AG10803 (cell line): ENCODE data around the gene CD300A.

Experiments used
- DNase-seq: peaks from one replicate; pipeline ENCODE4 v3.0.0; 2010; ENCODE audit warnings: low read depth
- H3K4me3 ChIP-seq: 2 replicates; pipeline ENCODE4 v1.5.1; 2011; ENCODE audit warnings: mild to moderate bottlenecking, low read length, control low read depth
- CTCF ChIP-seq: conservative IDR thresholded peaks from 2 replicates; pipeline ENCODE4 v1.5.1; 2011; ENCODE audit warnings: mild to moderate bottlenecking, low read length, control low read depth, inconsistent platforms

The CD300A gene

DNA sequence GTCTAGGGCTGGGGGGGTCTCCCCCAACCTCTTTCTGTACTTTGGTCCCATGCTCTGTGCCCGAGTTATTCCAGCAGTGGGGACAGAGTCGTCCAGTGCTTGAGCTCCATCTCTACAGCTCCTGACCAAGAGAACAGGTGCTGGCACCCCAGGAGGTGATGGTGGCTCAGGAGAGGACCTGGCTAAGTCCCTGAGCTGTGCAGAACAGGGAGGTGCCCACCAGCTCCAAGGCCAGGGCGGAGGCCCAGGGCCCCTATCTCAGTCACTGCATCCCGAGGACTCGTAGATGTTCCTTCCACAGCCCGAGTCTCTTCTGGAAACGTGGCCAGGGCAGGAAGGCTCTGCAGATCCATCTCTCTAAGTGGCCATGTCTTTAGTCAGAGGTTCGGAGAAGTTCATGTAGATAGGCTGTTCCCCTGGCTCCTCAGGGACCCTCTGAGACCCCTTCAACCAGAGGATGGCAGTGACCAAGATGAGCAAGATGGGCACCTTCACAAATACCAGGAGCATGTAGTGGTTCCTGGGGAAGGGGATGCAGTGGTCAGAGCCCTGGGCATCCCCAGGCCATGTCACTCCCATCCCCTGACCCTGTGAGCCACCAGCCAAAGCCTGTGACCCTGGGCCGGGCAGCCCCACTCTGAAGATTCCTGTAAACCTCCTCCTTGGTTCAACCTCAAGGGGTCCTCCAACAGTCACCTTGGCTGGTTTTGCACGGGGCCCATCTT, 56.1 kb downstream of the CD300A start:
- H3K4me3 ChIP-seq, result no peak overlapping the region
- TF ChIP-seq CTCF, result no peak
- DNase-seq, result no peak

DNA sequence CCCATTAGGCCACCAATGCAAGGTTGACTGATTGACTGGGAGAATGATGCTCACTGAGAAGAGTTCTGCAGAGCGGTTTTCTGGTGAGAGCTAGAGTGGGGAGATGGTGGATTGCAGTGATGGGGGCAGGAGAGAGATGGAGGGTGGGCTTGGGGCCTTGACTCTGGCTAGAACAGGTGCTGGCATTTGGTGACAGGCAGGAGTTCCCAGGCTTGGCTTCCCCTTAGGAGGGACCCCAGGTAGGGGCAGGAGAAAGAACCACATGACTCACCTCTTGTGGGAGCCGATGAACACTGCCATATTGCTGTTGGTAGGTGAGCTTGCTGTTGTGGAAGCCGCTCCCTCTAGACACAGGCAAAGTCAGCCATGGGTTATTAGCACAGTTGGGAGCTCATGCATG, 56.9 kb downstream of the CD300A start:
- no peak for DNase-seq
- H3K4me3 ChIP-seq, result no peak overlapping the region
- TF ChIP-seq CTCF, result no peak

- H3K4me3 ChIP-seq, result no peak overlapping the region
- no peak for DNase-seq
- no peak for TF ChIP-seq CTCF
Observed at GRCh38 chr17:74524653-74525464, 58.4 kb downstream of the CD300A start.

DNA sequence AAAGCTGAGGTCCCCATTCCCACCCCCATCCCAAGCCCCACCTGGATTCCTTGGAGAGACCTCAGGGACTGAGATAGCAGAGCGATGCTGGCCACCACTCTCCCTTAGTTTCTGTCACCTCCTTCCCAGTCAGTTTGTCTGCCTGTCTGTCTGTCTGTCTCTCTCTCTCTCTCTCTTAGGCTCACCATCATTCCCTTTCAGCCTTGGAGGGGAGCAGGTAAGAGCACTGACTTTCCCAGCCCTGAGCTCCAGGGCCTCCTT, 59.0 kb downstream of the CD300A start:
- no peak for DNase-seq
- H3K4me3 ChIP-seq, result no peak overlapping the region
- TF ChIP-seq CTCF, result no peak

DNA sequence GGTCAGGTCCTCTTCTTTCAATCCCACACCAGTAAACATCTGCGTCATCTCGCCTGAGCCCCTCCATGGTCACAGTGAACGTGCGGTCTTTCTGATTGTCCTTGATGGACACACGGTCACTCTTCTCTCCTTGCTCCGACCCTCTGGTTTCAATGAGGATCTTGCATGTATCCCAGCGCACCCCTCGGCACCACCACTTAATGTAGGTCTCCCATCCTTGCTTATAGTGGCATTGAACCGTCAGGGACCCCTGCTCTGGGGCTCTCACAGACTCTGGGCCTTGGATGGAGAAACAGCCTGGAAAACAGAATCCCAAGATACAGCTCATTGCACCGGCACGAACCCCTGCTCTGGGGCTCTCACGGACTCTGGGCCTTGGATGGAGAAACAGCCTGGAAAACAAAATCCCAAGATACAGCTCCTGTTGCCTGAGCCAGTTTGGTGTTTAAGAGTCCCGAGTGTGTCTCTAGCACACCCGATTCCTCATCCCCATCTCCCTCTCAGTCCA, 59.4 kb downstream of the CD300A start:
- no peak for DNase-seq
- no peak overlapping the region for H3K4me3 ChIP-seq
- no peak for TF ChIP-seq CTCF

GRCh38 chr17:74526681-74527080, 60.2 kb downstream of the CD300A start:
- H3K4me3 ChIP-seq, result no peak overlapping the region
- TF ChIP-seq CTCF, result no peak
- no peak for DNase-seq

DNA sequence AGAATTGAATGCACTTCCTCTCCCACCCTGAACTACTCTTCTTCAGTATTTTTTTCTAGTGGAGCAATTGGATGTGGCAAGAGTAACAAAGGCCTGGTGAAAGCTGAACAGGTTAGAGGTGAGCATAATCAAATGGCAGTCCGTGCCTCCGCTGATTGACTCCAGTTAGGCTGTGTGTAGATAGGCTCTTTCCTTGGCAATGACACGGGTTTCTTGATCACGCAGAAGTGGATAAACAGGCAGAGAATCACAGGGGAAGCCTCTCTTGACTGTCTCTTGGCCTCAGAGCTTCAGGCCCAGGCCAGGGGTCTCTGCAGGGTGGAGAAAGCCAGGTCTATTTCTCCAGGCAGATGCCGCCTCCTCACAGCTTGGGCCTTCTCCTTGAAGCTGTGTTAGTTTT, 60.6 kb downstream of the CD300A start:
- no peak for DNase-seq
- no peak for TF ChIP-seq CTCF
- no peak overlapping the region for H3K4me3 ChIP-seq
